Left lung (tissue), 10 donors: Measurements from ENCODE around the gene NFATC4. TPM values are rescaled to one million over a fixed set of nuclear protein-coding genes. Genes with fewer than 3 reads are reported as not detected.

Experiments used
- ATAC-seq: fragments of 200-7000 bp; cut with Tn5 transposase; one replicate; pipeline ENCODE4 v1.9.1; 2020; ENCODE audit warnings: moderate library complexity
- DNase-seq, 4 donors: peaks; one replicate each; pipeline ENCODE4 v3.0.0-alpha.2; 2013 to 2020
- H3K27ac ChIP-seq, 2 donors: fragments of 200-600 bp; sonication (generic) in 1 of 2; one replicate each; pipeline versions ENCODE4 v1.5.0 to v1.8.0; 2020 to 2021
- H3K27me3 ChIP-seq, 2 donors: fragments of 200-600 bp; sonication (generic) in 1 of 2; one replicate each; pipeline versions ENCODE4 v1.5.0 to v1.8.0; 2020 to 2021
- H3K36me3 ChIP-seq, 2 donors: fragments of 200-600 bp; sonication (generic) in 1 of 2; one replicate each; pipeline versions ENCODE4 v1.5.0 to v1.8.0; 2020 to 2021
- H3K4me1 ChIP-seq, 2 donors: fragments of 200-600 bp; one replicate each; pipeline ENCODE4 v1.8.0; 2021
- H3K4me3 ChIP-seq, 2 donors: fragments of 200-600 bp; sonication (generic) in 1 of 2; one replicate each; pipeline versions ENCODE4 v1.5.0 to v1.8.0; 2020 to 2021; ENCODE audit warnings: mild to moderate bottlenecking in 1 of 2
- H3K9me3 ChIP-seq, 2 donors: fragments of 200-600 bp; sonication (generic) in 1 of 2; one replicate each; pipeline versions ENCODE4 v1.5.0 to v1.8.0; 2020 to 2021
- CTCF ChIP-seq, 2 donors: fragments of 200-600 bp; sonication (generic) in 1 of 2; IDR thresholded peaks; one replicate each; pipeline versions ENCODE4 v1.5.0 to v1.8.0; 2021; ENCODE audit warnings: antibody characterized with exemption in 2 of 2
- intact Hi-C, 2 donors: fragments of 100-400 bp; cut with DNase I; formaldehyde crosslinking; loops; one replicate each; pipeline versions ENCODE4 v1.11.2 to v1.14.2; 2022
- polyA plus RNA-seq, 6 donors: library from polyadenylated mRNA; unstranded; fragments of 120-200 nt; gene quantifications; one replicate each; pipeline ENCODE4 v1.2.1, GENCODE V29; 2013; ENCODE audit not compliant: insufficient read length in 6 of 6
- total RNA-seq, 2 donors: library from RNA; stranded (reverse); fragmentation: NEBNext Ultra II Directional; extraction: Animal tissue kit (Norgen Biotek cat#: 25700); gene quantifications; one replicate each; pipeline ENCODE4 v1.2.1, GENCODE V29; 2021
- donor health status: DM: no; HTN: yes; CAD: no.
- donor health status: DM: no; HTN: no; CAD: no.

The NFATC4 gene
- total and polyA plus RNA-seq, 8 donors: 39.4 to 102 (median 81.1) TPM

DNA sequence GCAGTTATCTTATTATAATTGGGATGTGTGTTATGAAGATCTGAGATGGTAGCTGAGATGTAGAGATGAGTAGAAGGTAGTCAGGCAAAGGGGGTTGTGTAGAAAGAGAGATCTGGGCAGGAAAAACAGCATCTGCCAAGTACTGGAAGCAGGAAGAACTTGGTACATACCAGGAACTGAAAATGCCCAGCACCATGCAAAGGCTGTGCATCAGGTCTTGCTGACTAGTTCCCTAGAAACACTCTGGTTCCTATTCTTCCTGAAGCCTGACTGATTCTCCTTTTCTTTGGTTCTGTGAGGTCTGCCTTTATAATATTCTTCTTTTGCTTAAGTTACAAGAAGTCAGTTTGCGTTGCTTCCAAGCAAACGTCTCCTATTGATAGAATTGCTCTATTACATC lies 6.7 kb upstream of the NFATC4 start:
- no peak overlapping the region for H3K4me3 ChIP-seq
- H3K36me3 ChIP-seq: no peaks in the 10 kb centered on the region
- no peaks in the 10 kb centered on the region for H3K9me3 ChIP-seq
- intact Hi-C loops: no loop called here
- TF ChIP-seq CTCF (IDR thresholded peaks at IDR 0.05): no peak
- DNase-seq (no peak), ATAC-seq (no peak)
- peaks cover 0 to 15% of the 10 kb centered on the region in 2 donors for H3K27me3 ChIP-seq
- peaks cover 5 to 15% of the 10 kb centered on the region in 2 donors for H3K4me1 ChIP-seq
- H3K27ac ChIP-seq: no peak overlapping the region

- Histone ChIP-seq H3K36me3 (no peaks in the 10 kb centered on the region), H3K4me3 (no peak overlapping the region), H3K27ac (no peak overlapping the region), H3K9me3 (no peaks in the 10 kb centered on the region), H3K4me1 (peaks cover 5 to 26% of the 10 kb centered on the region in 2 donors), H3K27me3 (peaks cover 0 to 26% of the 10 kb centered on the region in 2 donors)
- intact Hi-C loops: no loop called here
- DNase-seq (no peak), ATAC-seq (no peak)
- TF ChIP-seq CTCF (IDR thresholded peaks at IDR 0.05): no peak
Observed at GRCh38 chr14:24362241-24362960, 5.6 kb upstream of the NFATC4 start.

DNA sequence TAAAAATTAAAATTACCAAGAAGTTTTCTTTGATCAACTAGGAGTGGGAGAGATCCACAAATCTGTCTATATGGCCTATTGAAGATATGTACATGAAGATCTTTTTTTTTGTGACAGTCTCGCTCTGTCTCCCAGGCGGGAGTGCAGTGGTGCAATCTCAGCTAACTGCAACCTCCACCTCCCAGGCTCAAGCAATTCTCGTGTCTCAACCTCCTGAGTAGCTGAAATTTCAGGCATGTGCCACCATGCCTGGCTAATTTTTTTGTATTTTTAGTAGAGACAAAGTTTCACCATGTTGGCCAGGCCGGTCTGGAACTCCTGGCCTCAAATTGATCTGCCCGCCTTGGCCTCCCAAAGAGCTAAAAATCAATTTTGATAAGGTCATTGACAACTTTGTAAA lies 4.6 kb upstream of the NFATC4 start:
- no peaks in the 10 kb centered on the region for H3K9me3 ChIP-seq
- no peak for DNase-seq
- H3K4me3 ChIP-seq: no peak overlapping the region
- H3K36me3 ChIP-seq: no peaks in the 10 kb centered on the region
- peaks cover 0 to 36% of the 10 kb centered on the region in 2 donors for H3K27me3 ChIP-seq
- peaks cover 5 to 29% of the 10 kb centered on the region in 2 donors for H3K4me1 ChIP-seq
- ATAC-seq: no peak
- no peak overlapping the region for H3K27ac ChIP-seq
- TF ChIP-seq CTCF (IDR thresholded peaks at IDR 0.05): no peak
- intact Hi-C loops: no loop called here

GRCh38 chr14:24364841-24365240 lies 3.1 kb upstream of the NFATC4 start:
- Histone ChIP-seq H3K36me3 (no peaks in the 10 kb centered on the region), H3K27ac (peak overlapping the region in 1 of 2 donors; percentile 94), H3K9me3 (no peaks in the 10 kb centered on the region), H3K27me3 (peaks cover 0 to 51% of the 10 kb centered on the region in 2 donors), H3K4me3 (no peak overlapping the region), H3K4me1 (peaks cover 5 to 29% of the 10 kb centered on the region in 2 donors)
- no peak for TF ChIP-seq CTCF (IDR thresholded peaks at IDR 0.05)
- ATAC-seq: no peak
- no peak for DNase-seq
- intact Hi-C loops: loop anchor here in 1 of 2 donors (5.0 kb wide), 1 partner anchor 67 kb away; no protein-coding TSS in a partner anchor

DNA sequence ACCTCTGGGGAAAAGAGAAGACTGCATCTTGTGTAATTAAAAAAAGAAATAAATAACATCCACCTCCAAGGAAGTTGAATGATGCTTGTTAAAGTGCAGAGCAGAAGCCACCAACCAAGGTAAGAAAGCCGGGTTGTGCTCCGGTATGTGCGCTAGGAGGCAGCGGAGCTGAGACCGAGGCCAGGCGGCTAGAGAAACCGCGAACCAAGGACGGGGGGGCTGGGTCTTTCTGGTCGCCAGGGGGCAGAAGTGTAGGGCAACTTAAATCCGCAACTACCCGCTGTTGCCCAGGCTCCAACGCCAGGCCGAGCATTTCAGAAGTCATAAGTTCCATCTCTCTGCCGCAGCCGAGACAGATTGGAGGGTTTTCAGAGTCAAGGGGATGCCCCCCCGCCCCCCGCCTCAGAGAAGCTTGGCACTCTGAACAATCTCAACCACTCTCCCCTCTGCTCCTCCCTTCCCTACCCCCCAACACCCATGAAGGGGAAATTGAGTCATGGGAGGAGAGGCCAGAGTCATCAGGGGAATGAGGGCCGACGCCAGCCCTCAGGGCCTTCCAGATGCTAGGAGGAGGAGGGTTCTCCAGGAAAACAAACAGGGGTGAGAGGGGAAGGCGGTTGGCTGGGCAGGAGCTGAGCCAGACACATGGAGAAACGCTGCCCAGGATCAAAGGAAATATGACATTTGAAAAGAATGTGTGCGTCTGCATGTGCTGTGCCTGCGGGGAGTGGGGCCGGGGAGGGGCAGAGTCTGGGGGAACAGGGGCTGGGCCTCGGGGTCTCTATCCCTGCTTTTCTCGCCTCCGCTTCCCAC lies 2.2 kb upstream of the NFATC4 start:
- Histone ChIP-seq H3K4me3 (peak overlapping the region; percentile 14 to 46), H3K4me1 (peaks cover 5 to 29% of the 10 kb centered on the region in 2 donors), H3K27me3 (peaks cover 0 to 58% of the 10 kb centered on the region in 2 donors), H3K27ac (peak overlapping the region; percentile 78 to 94), H3K9me3 (no peaks in the 10 kb centered on the region), H3K36me3 (no peaks in the 10 kb centered on the region)
- peak; percentile 55 to 83 for TF ChIP-seq CTCF (IDR thresholded peaks at IDR 0.05)
- intact Hi-C loops: loop anchor here in 1 of 2 donors (5.0 kb wide), 1 partner anchor 66 kb away; no protein-coding TSS in a partner anchor
- ATAC-seq: peak; percentile 56
- peak; percentile 80 to 94 (median 88) for DNase-seq
